Inflammatory macrophage treated with lipopolysaccharide for 4 hours (primary cell): Measurements from ENCODE around the gene EPHA4.

Source experiments
- DNase-seq: peaks from one replicate; pipeline ENCODE4 v3.0.0-alpha.2; 2020

Gene EPHA4

DNA sequence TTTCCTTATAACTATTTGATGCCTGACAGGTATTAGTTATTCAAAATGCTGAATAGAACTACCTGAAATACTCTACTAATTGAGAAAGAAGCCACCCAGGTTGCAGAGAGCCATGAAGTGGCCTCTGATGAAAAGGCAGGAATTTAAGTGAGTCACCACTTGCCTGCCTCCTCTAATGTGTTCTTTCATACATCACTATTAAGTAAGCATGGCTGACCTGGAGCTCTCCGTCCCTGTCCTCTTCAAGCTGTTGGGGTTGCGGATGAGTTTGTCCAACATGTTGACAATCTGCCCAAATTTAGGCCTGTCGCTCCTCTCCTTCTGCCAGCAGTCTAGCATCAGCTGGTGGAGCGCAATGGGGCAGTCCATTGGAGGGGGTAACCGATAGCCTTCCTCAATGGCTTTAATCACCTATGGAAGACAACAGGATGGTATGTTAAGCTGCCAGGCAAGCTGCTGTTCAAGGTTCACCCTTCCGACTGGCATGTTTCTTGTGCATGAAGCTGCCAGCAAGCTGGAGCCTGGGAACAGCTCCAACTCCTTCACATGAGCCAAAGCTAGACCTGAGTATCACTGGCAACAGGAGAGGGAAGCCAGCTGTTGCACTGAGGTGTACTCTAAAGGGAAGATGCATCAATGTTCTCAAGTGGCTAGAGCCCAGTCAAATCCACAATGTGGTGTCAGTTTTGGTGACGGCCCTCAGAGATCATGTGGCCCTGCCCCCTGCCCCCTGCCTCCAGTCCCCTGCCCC, 142.2 kb downstream of the EPHA4 start:
- no peak for DNase-seq

DNA sequence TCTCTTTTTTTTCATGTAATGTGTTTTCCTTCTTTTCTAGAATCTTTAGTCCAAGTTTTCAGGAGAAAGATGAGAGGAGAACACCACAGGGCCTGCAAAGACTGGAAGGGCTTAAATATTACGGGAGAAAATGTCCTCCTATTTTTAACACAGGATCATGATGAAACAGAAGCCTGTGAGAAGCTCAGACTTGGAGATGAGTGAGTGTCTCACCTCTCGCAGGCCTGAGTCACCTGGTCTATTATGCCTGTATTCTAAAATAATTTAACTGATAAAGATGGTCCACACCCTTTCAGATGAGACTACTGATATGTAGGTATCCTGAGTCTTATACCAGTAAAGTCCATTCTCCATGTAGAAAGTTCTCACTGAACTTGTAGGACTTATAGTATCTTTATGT, 143.2 kb downstream of the EPHA4 start:
- no peak for DNase-seq

DNA sequence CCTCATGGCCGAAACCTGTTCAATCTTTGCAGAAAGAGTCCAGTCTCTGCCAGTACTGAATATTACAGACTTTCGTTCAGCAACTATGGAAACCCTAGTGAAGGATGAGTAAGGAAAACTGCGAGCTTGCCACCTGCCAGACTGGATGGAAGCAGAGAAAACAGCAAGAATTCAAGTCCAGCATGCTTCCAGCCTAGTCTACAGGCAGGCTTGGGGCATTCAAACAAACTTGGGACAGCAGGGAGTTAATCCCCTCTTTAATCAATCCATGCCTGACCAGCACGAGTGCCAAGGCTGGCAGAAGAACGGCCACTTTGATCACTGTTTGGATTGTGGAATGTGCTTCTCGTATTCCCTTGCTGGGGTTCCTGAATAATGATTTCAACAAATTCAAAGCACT, 145.2 kb downstream of the EPHA4 start:
- DNase-seq: no peak

DNA sequence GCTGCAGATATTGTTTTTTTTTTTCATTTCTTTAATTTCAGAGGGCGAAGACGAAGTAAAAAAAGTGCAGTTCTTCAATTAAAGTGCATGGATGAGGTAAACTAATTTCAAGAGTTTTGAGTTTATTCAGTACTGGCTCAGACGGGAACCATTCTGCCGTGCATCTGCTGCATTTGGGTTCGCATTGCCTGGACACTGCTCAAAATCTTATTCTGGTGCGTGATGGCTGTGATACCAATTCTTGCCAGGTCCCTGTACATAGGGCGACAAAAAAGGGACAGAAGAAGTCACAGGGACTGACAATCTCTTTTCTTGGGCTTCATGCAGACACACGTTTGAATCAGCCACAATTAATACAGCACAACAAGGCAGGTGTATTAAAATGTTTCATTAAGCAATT, 146.2 kb downstream of the EPHA4 start:
- no peak for DNase-seq

DNA sequence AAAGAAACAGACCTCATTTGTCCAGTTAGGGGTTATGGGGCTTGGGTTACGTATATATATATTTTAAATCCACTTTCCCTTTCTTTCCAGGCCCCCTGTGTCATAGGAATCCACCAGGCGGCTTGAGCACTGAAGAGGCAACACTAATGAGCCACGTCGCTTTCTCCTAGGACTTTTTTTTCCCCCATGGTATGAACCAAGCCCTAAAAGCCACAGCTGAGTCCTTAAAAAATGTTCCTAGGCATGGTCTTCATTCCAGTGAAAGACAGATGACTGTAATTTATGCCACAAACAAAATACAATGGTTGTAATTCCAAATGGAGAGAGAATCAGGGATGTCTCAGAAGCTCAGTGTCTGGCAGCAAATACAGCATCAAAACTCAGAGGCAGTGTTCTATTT, 146.8 kb downstream of the EPHA4 start:
- no peak for DNase-seq

DNA sequence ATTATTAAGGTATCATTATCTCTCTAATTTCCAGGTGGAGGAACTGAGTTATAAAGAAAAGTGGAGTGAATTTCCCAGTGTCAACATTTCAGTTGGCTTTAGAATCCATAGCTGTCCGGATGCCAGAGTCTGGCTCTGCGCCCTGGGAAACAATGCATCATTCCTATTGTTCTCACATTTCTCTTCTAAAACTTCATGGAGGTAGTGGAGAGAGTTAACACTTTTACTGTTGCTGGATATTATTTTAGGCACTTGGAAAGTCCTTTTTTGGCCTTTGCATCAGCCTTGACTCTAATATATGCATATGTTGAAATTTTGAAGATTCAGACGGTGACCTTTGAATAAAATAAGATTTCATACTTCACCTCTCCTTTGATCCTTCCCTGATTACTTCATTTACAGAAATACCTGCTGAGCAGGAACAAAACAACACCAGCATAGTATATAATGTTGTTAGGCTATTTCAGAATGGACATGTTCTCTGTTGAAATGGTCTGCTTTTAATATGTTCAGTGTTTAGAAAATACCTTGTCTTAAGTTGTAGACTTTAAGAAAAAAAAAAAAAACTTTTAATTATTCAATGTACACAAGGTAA, 148.8 kb downstream of the EPHA4 start:
- no peak for DNase-seq

DNA sequence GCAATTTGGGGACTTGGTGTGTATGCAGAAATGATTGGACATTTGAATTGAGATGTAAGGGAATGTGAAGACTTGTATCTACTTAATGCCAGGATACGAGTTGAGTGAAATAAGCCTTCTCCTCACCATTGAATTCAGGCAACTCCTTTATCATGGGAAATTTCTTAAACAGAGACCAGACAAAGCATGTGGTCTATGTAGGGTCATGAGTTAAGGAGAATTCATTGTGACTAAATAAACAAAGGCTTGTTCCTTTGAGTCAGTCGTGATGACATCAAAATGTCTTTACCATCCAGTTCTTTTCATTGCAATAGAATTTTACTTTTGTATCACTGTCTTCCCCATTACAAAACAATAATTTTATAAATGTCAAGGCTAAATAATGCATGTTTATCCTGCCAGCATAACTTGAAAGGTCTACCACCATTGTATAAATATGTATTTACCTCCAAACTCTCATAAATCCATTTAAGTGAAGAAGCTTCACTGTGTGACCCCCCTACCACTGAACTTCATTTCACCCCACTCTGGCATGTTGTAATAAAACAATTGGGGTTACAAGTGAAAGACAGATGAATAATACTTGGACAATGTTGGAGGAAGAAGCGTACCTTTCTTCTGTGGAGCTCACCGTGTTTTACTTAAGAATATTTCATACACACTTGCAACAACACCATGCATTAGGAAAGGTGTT, 149.4 kb downstream of the EPHA4 start:
- DNase-seq: no peak

DNA sequence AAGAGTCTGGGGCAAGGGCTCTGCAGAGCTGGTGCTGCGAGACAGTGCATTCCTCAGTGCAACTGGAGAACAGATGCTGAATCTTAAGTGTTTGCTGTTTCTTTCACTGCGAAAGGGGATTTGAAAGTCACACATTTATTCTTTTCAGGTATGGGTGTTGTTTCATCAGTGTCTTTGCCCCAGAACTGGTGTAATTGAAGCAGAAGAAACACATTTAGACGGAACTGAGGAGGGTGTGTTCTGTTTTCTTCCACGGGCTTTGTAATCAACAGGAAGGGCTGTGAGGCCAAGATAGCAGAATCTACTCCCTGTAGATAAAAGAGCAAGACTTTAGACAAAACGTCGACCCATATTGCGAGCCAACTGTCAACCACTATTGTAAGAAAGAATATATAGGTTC, 151.9 kb downstream of the EPHA4 start:
- no peak for DNase-seq

DNA sequence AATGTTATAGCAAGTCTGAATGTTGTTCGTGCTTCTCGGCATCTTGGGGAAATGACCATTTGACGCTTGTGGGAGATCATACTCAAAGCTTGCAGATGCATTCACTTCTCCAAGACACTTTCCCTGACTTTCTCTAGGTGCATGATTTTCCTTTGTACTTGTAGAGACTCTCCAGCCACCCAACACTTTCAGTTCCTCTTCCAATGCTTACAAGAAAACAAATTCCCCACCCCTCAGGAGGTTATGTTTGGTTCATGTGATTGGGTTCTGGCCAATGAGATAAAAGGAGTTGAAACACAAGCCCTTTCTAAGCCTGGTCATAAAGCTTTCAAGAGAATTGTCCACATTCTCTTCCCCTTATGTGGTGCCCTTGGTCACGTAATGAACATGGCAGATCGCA, 156.3 kb downstream of the EPHA4 start:
- DNase-seq: no peak

DNA sequence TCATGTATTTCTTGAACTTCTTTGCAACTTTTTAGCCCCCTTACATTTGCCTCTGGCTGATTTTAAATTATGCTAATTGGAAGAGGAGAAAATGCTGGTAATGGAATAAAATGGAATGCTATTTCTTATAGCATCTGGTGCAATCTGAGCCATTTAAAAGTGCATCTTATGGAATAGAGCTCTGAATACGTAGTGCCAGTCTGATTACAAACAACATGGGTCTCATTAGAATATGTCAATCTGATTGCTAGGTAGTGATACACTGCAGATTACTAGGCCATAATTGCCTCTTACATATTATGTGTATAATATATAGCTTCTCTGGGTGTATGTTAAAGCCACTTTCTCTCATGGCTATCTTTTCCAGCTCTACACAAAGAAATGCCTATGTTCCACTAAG, 159.1 kb downstream of the EPHA4 start:
- DNase-seq: no peak

DNA sequence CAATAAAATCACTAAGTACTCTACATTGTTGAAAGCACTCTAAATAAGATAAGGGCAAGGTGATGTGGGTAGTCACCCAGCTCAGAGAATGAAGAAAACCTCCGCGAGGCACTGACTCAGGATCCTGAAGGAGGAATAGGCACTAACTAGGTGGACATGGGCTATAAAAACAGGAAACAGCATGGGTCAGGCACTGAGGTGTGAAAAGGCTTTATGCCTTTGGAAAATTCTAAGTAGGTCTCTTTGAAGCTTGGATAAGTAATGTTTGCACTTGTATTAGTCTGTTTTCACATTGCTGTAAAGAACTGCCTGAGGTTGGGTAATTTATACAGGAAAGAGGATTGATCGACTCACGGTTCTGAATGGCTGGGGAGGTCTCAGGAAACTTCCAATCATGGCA, 161.6 kb downstream of the EPHA4 start:
- DNase-seq: no peak

DNA sequence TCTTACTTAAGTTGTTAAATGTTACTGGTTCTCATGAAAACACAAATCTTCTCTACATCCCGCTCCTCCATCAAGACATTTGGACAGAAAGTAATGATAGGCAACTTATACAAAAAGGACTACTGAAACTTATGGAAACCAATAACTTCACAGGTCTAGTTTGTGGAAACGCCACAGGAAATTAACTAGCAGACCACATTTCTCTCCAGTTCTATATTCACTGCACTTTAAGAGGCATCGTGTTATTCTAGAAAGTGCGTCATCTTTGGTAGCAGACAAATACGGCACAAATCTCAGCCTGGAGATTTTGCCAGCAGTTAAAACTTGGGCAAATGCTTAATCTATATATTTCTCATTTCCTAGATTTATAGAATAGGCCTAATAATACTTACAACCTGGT, 164.3 kb downstream of the EPHA4 start:
- no peak for DNase-seq

DNA sequence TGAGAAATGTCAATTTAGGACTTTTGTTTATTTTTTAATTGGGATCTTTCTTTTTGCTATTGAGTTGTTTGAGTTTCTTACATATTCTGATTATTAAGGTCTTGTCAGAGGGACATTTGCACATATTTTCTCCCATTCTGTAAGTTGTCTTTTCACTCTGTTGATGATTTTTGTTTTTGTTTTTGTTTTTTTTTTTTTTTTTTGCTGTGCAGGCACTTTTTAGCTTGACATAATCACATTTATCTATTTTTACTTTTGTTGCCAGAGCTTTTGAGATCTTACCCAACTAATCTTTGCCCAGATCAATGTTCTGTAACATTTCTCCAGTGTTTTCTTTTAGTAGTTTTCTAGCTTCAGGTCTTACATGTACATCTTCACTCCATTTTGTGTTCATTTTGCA, 166.6 kb downstream of the EPHA4 start:
- no peak for DNase-seq

DNA sequence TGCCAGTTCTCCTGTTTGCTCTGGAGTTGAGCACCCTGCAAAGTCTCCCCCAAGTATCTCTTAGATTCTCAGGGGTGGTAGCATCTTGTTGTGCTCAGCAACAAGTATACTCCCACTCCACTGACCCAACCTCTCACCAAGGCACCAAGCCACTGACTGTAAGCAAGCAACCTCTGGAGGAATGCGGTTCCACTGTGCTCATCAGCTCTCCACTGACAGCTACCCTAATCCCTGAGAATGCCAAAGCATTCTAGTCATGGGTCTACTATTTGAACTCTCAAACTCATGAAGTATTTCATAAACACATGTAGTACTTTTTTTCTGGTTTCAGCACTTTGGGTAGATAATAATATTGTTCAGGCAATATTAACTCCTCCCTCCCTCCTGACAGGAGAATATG, 170.0 kb downstream of the EPHA4 start:
- DNase-seq: no peak

DNA sequence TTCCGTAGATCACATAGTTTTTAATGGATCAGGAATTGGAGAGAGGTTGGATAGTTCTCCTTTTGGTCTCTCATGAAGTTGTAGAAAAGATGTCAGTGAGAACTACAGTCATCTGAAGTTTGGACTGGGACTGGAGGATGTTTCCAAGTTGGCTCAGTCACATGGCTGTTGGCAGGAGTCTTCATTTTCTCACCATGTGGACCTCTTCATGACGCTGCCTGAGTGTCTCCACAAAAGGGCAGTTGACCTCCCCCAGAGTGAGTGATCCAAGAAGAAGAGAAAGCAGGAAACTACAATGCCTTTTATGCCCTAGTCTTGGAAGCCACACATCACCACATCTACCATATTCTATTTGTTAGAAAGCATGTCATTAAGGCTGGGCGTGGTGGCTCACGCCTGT, 171.7 kb downstream of the EPHA4 start:
- no peak for DNase-seq

DNA sequence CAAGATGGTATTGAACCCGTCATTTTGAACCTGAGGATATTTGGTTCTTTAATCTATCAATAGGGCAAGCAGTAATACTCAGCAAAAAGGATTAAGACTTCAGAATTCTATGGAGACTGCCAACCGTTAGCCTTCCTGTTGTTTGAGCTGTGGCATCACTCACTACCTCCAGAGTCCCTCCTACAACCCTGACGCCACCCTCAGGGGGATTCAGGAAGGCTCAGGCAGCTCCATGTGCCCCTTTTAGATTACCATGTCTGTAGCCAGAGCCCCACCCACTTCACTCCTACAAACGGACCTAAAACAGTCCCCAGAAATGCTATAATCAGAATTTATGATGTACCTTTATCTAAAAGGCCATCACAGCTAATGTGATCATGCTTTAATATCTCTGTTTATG, 172.9 kb downstream of the EPHA4 start:
- no peak for DNase-seq

DNA sequence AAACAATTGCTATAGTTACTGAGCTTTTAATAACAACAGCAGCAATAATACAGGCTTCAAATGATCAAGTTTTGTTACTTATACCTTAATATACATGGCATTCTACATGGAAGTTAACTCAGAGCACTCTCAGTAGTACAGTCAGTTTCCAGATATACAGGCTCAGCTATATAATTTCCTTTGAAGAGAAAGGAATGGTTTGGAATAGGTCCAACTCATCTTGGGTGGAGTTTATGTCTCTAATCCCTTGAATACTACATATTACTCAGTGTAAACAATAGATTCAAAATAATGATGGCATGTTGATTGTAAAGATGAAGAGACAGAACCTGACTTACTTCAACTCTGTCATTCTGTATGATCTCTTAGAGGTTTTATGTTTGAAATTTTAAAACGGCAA, 174.9 kb downstream of the EPHA4 start:
- no peak for DNase-seq

DNA sequence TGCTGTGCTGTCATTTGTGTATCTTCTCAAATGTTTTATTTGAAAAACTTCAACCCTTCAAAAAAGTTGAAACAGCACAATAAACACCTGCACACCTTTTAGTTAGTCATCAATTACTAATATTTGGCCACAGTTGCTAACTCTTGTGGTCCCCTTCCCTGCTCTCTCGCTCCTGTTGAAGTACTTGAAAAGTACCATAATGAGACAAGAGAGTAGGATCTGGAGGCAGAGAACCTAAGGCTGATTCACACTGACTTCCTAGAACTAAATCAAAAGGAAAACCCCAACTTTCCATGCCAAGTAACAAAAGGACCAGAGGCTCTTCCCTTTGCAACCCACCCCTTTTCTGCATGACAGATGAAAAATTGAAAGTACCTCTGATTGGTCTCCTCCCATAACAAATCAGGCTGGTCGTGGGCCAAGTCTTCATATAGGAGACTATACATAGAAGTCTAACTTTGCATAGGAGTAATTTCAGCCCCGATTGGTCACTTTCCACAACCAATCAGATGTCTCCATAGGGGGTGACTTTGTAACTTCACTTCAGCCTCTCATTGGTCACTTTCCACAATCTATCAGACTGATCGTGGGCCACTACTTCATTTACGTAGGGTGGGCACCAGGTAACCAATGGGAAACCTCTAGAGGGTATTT, 179.7 kb downstream of the EPHA4 start:
- DNase-seq: no peak

DNA sequence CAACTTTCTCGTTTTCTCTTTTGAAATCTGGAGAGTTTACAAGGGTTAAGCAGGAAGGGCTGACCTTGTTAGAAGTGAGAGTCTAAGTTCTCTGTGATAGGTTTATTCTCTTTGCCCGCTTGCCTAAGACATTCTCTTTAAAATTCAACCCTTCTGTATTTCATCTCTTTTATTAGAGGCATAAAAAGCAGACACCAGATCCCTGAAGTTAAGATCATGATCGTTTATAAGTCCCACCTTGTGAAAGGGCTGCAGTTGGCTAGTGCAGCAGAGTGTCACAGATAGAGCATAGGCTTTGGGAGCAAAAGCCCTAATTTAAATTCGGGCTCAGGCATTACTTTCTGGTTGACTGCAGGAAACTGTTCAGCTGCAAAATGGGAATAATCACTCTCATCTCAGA, 181.2 kb downstream of the EPHA4 start:
- no peak for DNase-seq

DNA sequence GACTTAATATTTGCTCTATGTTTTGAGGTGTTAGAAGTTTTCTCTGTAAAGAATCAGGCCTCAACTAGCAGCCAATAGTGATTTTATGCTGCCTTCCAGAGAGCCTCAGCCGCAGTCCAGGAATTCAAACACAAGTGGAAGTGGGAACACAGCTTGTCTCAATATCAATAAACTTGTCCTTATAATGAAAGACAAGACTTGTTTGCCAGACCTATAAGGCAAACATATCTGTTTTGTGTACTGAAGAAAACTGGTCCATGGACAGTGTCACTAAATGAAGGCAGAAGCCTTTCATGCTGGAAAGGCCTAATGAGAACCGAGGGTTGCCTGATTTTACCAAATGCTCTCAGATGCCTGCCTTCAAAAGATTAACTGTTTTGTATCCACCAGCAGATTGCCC, 182.2 kb downstream of the EPHA4 start:
- no peak for DNase-seq

DNA sequence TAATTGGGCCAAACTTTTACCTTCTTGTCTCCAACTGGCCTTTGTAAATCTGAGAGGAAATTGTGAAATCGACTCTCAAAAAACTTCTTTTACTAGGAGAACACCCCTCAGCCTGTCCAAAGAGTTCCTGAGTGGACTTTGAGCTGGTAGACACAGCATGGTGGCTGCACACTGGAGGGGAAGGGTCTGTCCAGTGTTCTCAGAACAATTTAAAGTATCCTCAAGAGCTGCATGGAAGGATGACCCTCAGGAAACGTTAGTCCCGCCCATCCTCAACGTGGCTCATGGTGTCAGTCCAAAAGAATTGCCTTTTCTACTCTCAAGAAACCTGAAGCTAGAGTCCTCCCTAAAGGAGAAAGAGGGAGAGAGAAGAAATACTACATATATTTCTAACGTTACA, 182.7 kb downstream of the EPHA4 start:
- DNase-seq: no peak

DNA sequence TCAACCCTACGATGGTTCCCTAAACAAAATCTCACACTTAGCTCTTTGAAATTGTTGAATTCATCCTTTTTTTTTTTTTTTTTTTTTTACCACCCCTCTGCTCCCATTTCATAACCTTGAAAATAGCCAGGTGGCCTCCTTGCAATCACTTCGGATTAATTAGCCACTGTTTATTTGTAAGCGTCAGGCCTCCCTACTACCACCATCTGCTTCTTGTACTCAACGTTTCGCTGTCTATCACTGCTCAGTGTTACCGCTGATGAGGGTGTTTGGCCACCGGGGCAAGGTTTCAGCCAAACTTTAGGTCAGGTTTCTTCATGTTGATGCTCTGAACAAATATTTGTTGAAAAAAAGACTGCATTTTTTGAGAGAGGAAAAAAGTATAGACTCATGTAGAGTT, 183.2 kb downstream of the EPHA4 start:
- DNase-seq: no peak

DNA sequence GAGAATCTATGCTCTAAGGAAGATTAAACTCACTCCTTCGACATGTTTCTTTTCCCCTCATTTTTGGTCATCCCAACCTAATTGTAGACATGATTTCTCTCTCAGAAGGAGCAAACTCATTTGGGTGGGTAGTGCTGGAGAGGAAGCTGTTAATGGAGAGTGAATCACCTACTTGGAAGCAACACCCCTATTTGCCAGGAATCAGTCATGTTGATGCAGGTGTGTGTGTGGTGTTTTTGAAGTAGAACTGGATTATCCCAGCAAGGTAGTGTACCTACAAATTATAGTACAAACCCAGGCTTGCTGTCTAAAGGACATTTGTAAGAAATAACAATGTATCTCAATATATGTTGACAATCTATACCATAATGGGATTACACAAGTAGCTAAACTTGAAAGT, 186.4 kb downstream of the EPHA4 start:
- DNase-seq: no peak

DNA sequence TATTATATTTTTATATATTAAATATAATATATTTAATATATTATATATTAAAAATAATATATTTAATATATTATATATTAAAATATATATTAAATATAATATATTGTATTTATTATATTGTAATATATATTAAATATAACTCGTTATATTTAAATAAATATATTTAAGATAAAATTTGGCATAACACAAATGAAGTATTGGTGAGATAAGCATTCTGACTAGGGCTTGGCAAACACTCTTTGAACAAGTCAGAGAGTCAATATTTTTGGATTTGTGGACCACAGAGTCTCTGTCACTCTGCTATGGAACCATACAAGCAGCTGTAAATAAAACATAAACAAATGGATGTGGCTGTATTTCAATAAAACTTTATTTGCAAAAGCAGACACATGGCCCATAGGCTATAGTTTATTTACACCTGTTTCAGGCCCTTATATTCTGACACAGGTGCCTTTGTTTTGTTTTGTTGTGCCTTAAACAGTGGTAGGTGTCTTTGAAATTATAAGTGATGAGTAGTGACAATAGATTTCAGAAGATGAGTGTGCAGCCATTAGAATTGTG, 190.1 kb downstream of the EPHA4 start:
- DNase-seq: no peak
